GM12878 (cell line): ENCODE data around the gene TRMO. TPM values are rescaled to one million over a fixed set of nuclear protein-coding genes. Genes with fewer than 3 reads are reported as not detected.

Experiments
- ATAC-seq: fragments of 200-7000 bp; cut with Tn5 transposase; 3 replicates; pipeline ENCODE4 v1.9.1; 2020; ENCODE audit warnings: mild to moderate bottlenecking, moderate library complexity
- BruUV-seq: library from RNA; stranded (reverse); fragments of 400-500 nt; replicated peaks from 2 replicates; lab custom pipeline; 2021; lab: Mats Ljungman, UMichigan
- CTCF ChIA-PET: fragments of 300-600 bp; sonication (Branson Sonifier 250); formaldehyde crosslinking; extraction: SDS; loops from one replicate; lab custom pipeline; 2021; ENCODE audit warnings: inconsistent platforms; lab: Yijun Ruan, JAX
- POLR2A ChIA-PET: fragments of 350-600 bp; formaldehyde crosslinking; extraction: SDS; loops from one replicate; lab custom pipeline; 2021; ENCODE audit warnings: inconsistent platforms; lab: Charles Lee
- RAD21 ChIA-PET: fragments of 300-600 bp; sonication (Branson Sonifier 250); formaldehyde crosslinking; loops from one replicate; lab custom pipeline; 2023; ENCODE audit warnings: antibody characterized with exemption; ENCODE audit not compliant: unreplicated experiment; lab: Charles Lee
- SMC1A ChIA-PET: fragments of 300-600 bp; sonication (Branson Sonifier 250); formaldehyde crosslinking; loops from one replicate; lab custom pipeline; 2023; ENCODE audit not compliant: unreplicated experiment, uncharacterized antibody; lab: Charles Lee
- DNase-seq: peaks from one replicate; pipeline ENCODE4 v3.0.0-alpha.2; 2011; ENCODE audit warnings: low read depth, low spot score
- FAIRE-seq: peaks from 3 replicates; lab custom pipeline; 2011; peaks lifted over from hg19 to GRCh38; lab: Jason Lieb, UNC
- H2AFZ ChIP-seq: 2 replicates; pipeline ENCODE4 v1.6.0; 2011; ENCODE audit warnings: low read depth, low read length, control low read depth; ENCODE audit not compliant: control insufficient read depth
- H3K27ac ChIP-seq: 2 replicates; pipeline ENCODE4 v1.5.1; 2011; ENCODE audit warnings: control low read depth; ENCODE audit not compliant: control insufficient read depth, insufficient read depth
- H3K27me3 ChIP-seq, 2 experiments: replicated peaks in 1 of 2; 2 replicates each; pipeline versions ENCODE4 v1.6.0 to v1.6.1; 2011; ENCODE audit warnings: low read length in 1 of 2; ENCODE audit not compliant: control insufficient read depth in 2 of 2, insufficient read depth in 2 of 2
- H3K36me3 ChIP-seq, 2 experiments: 2 replicates each; pipeline ENCODE4 v1.5.1; 2011; ENCODE audit warnings: low read length in 1 of 2; ENCODE audit not compliant: control insufficient read depth in 2 of 2, insufficient read depth in 2 of 2
- H3K4me1 ChIP-seq: 2 replicates; pipeline ENCODE4 v1.6.1; 2011; ENCODE audit warnings: mild to moderate bottlenecking, low read length, moderate library complexity, mixed read lengths; ENCODE audit not compliant: control insufficient read depth, insufficient read depth
- H3K4me2 ChIP-seq: 2 replicates; pipeline ENCODE4 v1.6.0; 2011; ENCODE audit warnings: control low read depth; ENCODE audit not compliant: control insufficient read depth, insufficient read depth
- H3K4me3 ChIP-seq: fragments of 200-600 bp; sonication (generic); 2 replicates; pipeline ENCODE4 v1.5.1; 2016
- H3K79me2 ChIP-seq: 2 replicates; pipeline ENCODE4 v1.6.0; 2011; ENCODE audit warnings: low read length; ENCODE audit not compliant: control insufficient read depth, insufficient read depth
- H3K9ac ChIP-seq: 2 replicates; pipeline ENCODE4 v1.8.0; 2011; ENCODE audit warnings: low read length, control low read depth, mixed read lengths; ENCODE audit not compliant: control insufficient read depth, insufficient read depth
- H3K9me3 ChIP-seq: replicated peaks from 3 replicates; pipeline ENCODE4 v1.5.1; 2011; ENCODE audit warnings: mild to moderate bottlenecking, low read length; ENCODE audit not compliant: control insufficient read depth, insufficient read depth
- H4K20me1 ChIP-seq: 2 replicates; pipeline ENCODE4 v1.6.0; 2011; ENCODE audit not compliant: control insufficient read depth, insufficient read depth
- CEBPB ChIP-seq, 2 experiments: fragments of 150-350 bp in 1 of 2; IDR thresholded peaks; 2 replicates each; pipeline ENCODE4 v1.6.1; 2012 to 2014; ENCODE audit warnings: low read depth in 2 of 2, low read length in 2 of 2, borderline replicate concordance in 1 of 2, inconsistent platforms in 1 of 2
- CTCF ChIP-seq, 3 experiments: IDR thresholded peaks in 2 of 3; conservative IDR thresholded peaks in 1 of 3; 2 replicates each; pipeline ENCODE4 v1.5.1; 2011; ENCODE audit warnings: low read depth in 3 of 3, low read length in 3 of 3, mild to moderate bottlenecking in 3 of 3, control low read depth in 2 of 3, moderate library complexity in 2 of 3, inconsistent platforms in 1 of 3, mixed read lengths in 1 of 3; ENCODE audit not compliant: control insufficient read depth in 2 of 3, insufficient read depth in 1 of 3; ENCODE audit errors: extremely low read depth in 1 of 3
- CUX1 ChIP-seq: IDR thresholded peaks from 2 replicates; pipeline ENCODE4 v1.6.1; 2012; ENCODE audit warnings: improper control_type of control experiment, low read depth, low read length; ENCODE audit not compliant: insufficient replicate concordance
- ESRRA ChIP-seq: IDR thresholded peaks from 2 replicates; pipeline ENCODE4 v1.6.1; 2012; ENCODE audit warnings: mild to moderate bottlenecking, low read length, improper control_type of control experiment
- NRF1 ChIP-seq: conservative IDR thresholded peaks from 2 replicates; pipeline ENCODE4 v1.6.1; 2011; ENCODE audit warnings: mild to moderate bottlenecking, low read depth, low read length, improper control_type of control experiment
- RAD21 ChIP-seq: IDR thresholded peaks from 2 replicates; pipeline ENCODE4 v1.6.1; 2011; ENCODE audit warnings: mild to moderate bottlenecking, low read depth, low read length, moderate library complexity; ENCODE audit not compliant: insufficient read depth
- SMC3 ChIP-seq: IDR thresholded peaks from 2 replicates; pipeline ENCODE4 v1.6.1; 2011; ENCODE audit warnings: low read length, improper control_type of control experiment, borderline replicate concordance
- YY1 ChIP-seq: IDR thresholded peaks from 2 replicates; pipeline ENCODE4 v1.6.1; 2011; ENCODE audit warnings: low read depth, mild to moderate bottlenecking, low read length
- WGBS: methylation state at CpG from one replicate; pipeline ENCODE4 v1.1.6; 2016; ENCODE audit warnings: low lambda C conversion rate; ENCODE audit not compliant: insufficient replicate concordance, insufficient coverage; ENCODE audit errors: missing lambda C conversion rate; 5-methylcytosine and 5-hydroxymethylcytosine counted together
- in situ Hi-C: fragments of 300-500 bp; cut with MboI; formaldehyde crosslinking; loops from 9 replicates; pipeline ENCODE4 v1.14.3; 2018; ENCODE audit warnings: mixed read lengths
- intact Hi-C: fragments of 100-400 bp; cut with micrococcal nuclease; formaldehyde crosslinking; loops from one replicate; pipeline ENCODE4 v1.14.2; 2022; ENCODE audit not compliant: unreplicated experiment
- polyA plus RNA-seq, 11 experiments: library from polyadenylated mRNA; depleted of rRNA in 4 of 11; unstranded in 6 of 11; stranded (reverse) in 5 of 11; fragments of >200 nt; fragmentation: Nextera tagmentation in 4 of 11; fragmentation: Illumina TruSeq in 1 of 11; extraction: Ambion mirVana in 4 of 11; extraction: Trizol in 1 of 11; gene quantifications; 1 replicate in 1 of 11; 2 replicates in 10 of 11; pipeline versions ENCODE4 v1.2.1 to v1.2.3, GENCODE V29; 2011 to 2016; ENCODE audit warnings: inconsistent platforms in 2 of 11, missing spikeins in 2 of 11, low read depth in 1 of 11
- total RNA-seq, 4 experiments: library from RNA; depleted of rRNA in 3 of 4; stranded (reverse); fragments of >200 nt in 3 of 4; fragmentation: Illumina TruSeq in 1 of 4; extraction: Trizol in 1 of 4; gene quantifications; 2 replicates each; pipeline versions ENCODE4 v1.2.1 to v1.2.3, GENCODE V29; 2013 to 2021

Gene TRMO
- total and polyA plus RNA-seq, 10 of the 15 experiments (the other 5 are each of a cell fraction or from before 2014, with no cell fraction given), result 5.8 to 23.6 (median 15.3) TPM

- TF ChIP-seq NRF1, result no peak
Measured at GRCh38 chr9:97891736-97892135, 30.6 kb downstream of the TRMO start (continued).

GRCh38 chr9:97889941-97890887, 32.1 kb downstream of the TRMO start:
- no peak overlapping the region for H2AFZ ChIP-seq
- ChIA-PET RAD21 (interaction anchor here (1.0 to 2.1 kb wide), 3 partner anchors 11 to 367 kb away, joined by 3 to 5 read pairs (median 5); no protein-coding TSS in a partner anchor), SMC1A (interaction anchor here (0.6 to 5.5 kb wide), 6 partner anchors 12 to 374 kb away, joined by 3 to 32 read pairs (median 4); no protein-coding TSS in a partner anchor), CTCF (interaction anchor here (0.5 to 5.5 kb wide), 49 partner anchors 9 to 886 kb away, joined by 3 to 95 read pairs (median 4); partner anchors contain the start of gene TRMO), POLR2A (no interaction called here)
- BruUV-seq, result no TSS peak
- H3K9ac ChIP-seq, result no peak overlapping the region
- H3K4me2 ChIP-seq, result no peak overlapping the region
- no peak overlapping the region for H3K4me3 ChIP-seq
- H3K36me3 ChIP-seq, result no peaks in the 10 kb centered on the region
- ATAC-seq (peak; percentile 86), FAIRE-seq (peak; percentile 7), DNase-seq (no peak)
- TF ChIP-seq CUX1 (no peak), CTCF (IDR thresholded peaks at IDR 0.05 in 2 of 3, conservative IDR thresholded peaks at IDR 0.05 in 1 of 3; ENCODE audit: control insufficient read depth in 2 of 3, extremely low read depth in 1 of 3, insufficient read depth in 1 of 3, low read depth in 3 of 3, low read length in 3 of 3) (peak; percentile 59 to 88 (median 83)), RAD21 (peak; percentile 51), ESRRA (no peak), YY1 (peak; percentile 70), SMC3 (peak; percentile 36; the same call in 1 of the 2 replicates), CEBPB (IDR thresholded peaks at IDR 0.05; ENCODE audit: borderline replicate concordance in 1 of 2, low read depth in 2 of 2, low read length in 2 of 2) (no peak)
- WGBS, result 45% methylated on average over 9 of the region's 9 CpGs
- in situ Hi-C loops (no loop called here), intact Hi-C loops (no loop called here)
- no peaks in the 10 kb centered on the region for H3K4me1 ChIP-seq
- H4K20me1 ChIP-seq, result no peaks in the 10 kb centered on the region
- H3K27ac ChIP-seq, result no peak overlapping the region
- no peaks in the 10 kb centered on the region for H3K79me2 ChIP-seq
- no peaks in the 10 kb centered on the region for H3K9me3 ChIP-seq
- H3K27me3 ChIP-seq, result no peaks in the 10 kb centered on the region
